HG03135 (cell line): Measurements from ENCODE around the gene MAPK14.

Experiments used
- ATAC-seq: cut with Tn5 transposase; IDR thresholded peaks from one replicate; pipeline ENCODE4 v1.9.1; 2021; ENCODE audit warnings: mild to moderate bottlenecking, moderate library complexity; ENCODE audit not compliant: unreplicated experiment

The MAPK14 gene

GRCh38 chr6:36132246-36132895 lies 104.8 kb downstream of the MAPK14 start:
- no peak for ATAC-seq

GRCh38 chr6:36133148-36133547 lies 105.5 kb downstream of the MAPK14 start:
- ATAC-seq: no peak

GRCh38 chr6:36133912-36134311 lies 106.3 kb downstream of the MAPK14 start:
- ATAC-seq: no peak

GRCh38 chr6:36135053-36135731 lies 107.6 kb downstream of the MAPK14 start:
- ATAC-seq: no peak

- no peak for ATAC-seq
These were observed 108.4 kb downstream of the MAPK14 start for GRCh38 chr6:36136034-36136433.

- no peak for ATAC-seq
These were observed 108.9 kb downstream of the MAPK14 start for GRCh38 chr6:36136551-36136950.

GRCh38 chr6:36138667-36139066 lies 111.1 kb downstream of the MAPK14 start:
- no peak for ATAC-seq

GRCh38 chr6:36139431-36139830 lies 111.8 kb downstream of the MAPK14 start:
- no peak for ATAC-seq

GRCh38 chr6:36139991-36140710 lies 112.5 kb downstream of the MAPK14 start:
- no peak for ATAC-seq

- ATAC-seq: no peak
These were observed 113.5 kb downstream of the MAPK14 start for GRCh38 chr6:36141091-36141490.

- no peak for ATAC-seq
These were observed 114.4 kb downstream of the MAPK14 start for GRCh38 chr6:36141961-36142360.

- no peak for ATAC-seq
These were observed 115.6 kb downstream of the MAPK14 start for GRCh38 chr6:36142971-36143838.

GRCh38 chr6:36145495-36145894 lies 117.9 kb downstream of the MAPK14 start:
- no peak for ATAC-seq

- no peak for ATAC-seq
These were observed 119.7 kb downstream of the MAPK14 start for GRCh38 chr6:36147294-36147693.

- no peak for ATAC-seq
These were observed 121.9 kb downstream of the MAPK14 start for GRCh38 chr6:36149476-36149875.

- ATAC-seq: no peak
These were observed 122.7 kb downstream of the MAPK14 start for GRCh38 chr6:36150283-36150682.

- ATAC-seq: no peak
These were observed 126.7 kb downstream of the MAPK14 start for GRCh38 chr6:36154286-36154685.

- no peak for ATAC-seq
These were observed 128.1 kb downstream of the MAPK14 start for GRCh38 chr6:36155662-36156061.

GRCh38 chr6:36160147-36160760 lies 132.6 kb downstream of the MAPK14 start:
- ATAC-seq: no peak
